NCI-H1417 (cell line): ENCODE data around the gene NRXN3.

Source experiments
- DNase-seq, 3 experiments: peaks; one replicate each; lab custom pipeline; 2025; lab: John Stamatoyannopoulos, UW

NRXN3 gene

GRCh38 chr14:78576437-78577166 is 406.4 kb downstream of the NRXN3 start:
- peak in 2 of 3 experiments; percentile 18 to 59 for DNase-seq

GRCh38 chr14:78581229-78581628 is 411.1 kb downstream of the NRXN3 start:
- no peak for DNase-seq

- no peak for DNase-seq
Measured at GRCh38 chr14:78586681-78587080, 416.5 kb downstream of the NRXN3 start.

- DNase-seq, result no peak
Measured at GRCh38 chr14:78588906-78589305, 418.7 kb downstream of the NRXN3 start.

- peak in 2 of 3 experiments; percentile 69 to 91 for DNase-seq
Measured at GRCh38 chr14:78592616-78593219, 422.5 kb downstream of the NRXN3 start.

GRCh38 chr14:78593949-78594348 is 423.8 kb downstream of the NRXN3 start:
- no peak for DNase-seq

- DNase-seq, result peak; percentile 18 to 67 (median 20)
Measured at GRCh38 chr14:78595797-78596196, 425.6 kb downstream of the NRXN3 start.

- DNase-seq, result peak; percentile 64 to 86 (median 84)
Measured at GRCh38 chr14:78598046-78598920, 428.1 kb downstream of the NRXN3 start.

- DNase-seq, result no peak
Measured at GRCh38 chr14:78605025-78605762, 435.0 kb downstream of the NRXN3 start.

- DNase-seq, result no peak
Measured at GRCh38 chr14:78605897-78606500, 435.8 kb downstream of the NRXN3 start.

GRCh38 chr14:78608998-78609787 is 439.0 kb downstream of the NRXN3 start:
- DNase-seq, result no peak

GRCh38 chr14:78610994-78611393 is 440.8 kb downstream of the NRXN3 start:
- DNase-seq, result peak in 2 of 3 experiments; percentile 30 to 73

GRCh38 chr14:78611796-78612571 is 441.8 kb downstream of the NRXN3 start:
- no peak for DNase-seq

- DNase-seq, result no peak
Measured at GRCh38 chr14:78612666-78613065, 442.5 kb downstream of the NRXN3 start.

- DNase-seq, result no peak
Measured at GRCh38 chr14:78614593-78614992, 444.4 kb downstream of the NRXN3 start.

GRCh38 chr14:78617735-78618134 is 447.6 kb downstream of the NRXN3 start:
- no peak for DNase-seq

- no peak for DNase-seq
Measured at GRCh38 chr14:78618368-78618767, 448.2 kb downstream of the NRXN3 start.

GRCh38 chr14:78627114-78627513 is 456.9 kb downstream of the NRXN3 start:
- peak in 1 of 3 experiments; percentile 41 for DNase-seq

- DNase-seq, result no peak
Measured at GRCh38 chr14:78631551-78631950, 461.4 kb downstream of the NRXN3 start.

- peak; percentile 37 to 93 (median 57) for DNase-seq
Measured at GRCh38 chr14:78633752-78634151, 463.6 kb downstream of the NRXN3 start.
